C4-2B (cell line): ENCODE measurements around the gene SLC25A36.

Experiments
- H3K27ac ChIP-seq: fragments of 450-650 bp; 2 replicates; pipeline ENCODE4 v1.5.1; 2017
- CTCF ChIP-seq: fragments of 450-650 bp; conservative IDR thresholded peaks from 2 replicates; pipeline ENCODE4 v1.5.1; 2017; ENCODE audit warnings: mild to moderate bottlenecking
- ZFX ChIP-seq: fragments of 450-650 bp; IDR thresholded peaks from 2 replicates; pipeline ENCODE4 v1.6.1; 2017

Gene SLC25A36

GRCh38 chr3:140995881-140996280, 54.2 kb downstream of the SLC25A36 start:
- TF ChIP-seq CTCF (no peak), ZFX (no peak)
- H3K27ac ChIP-seq: no peak overlapping the region

GRCh38 chr3:141000027-141000663, 58.5 kb downstream of the SLC25A36 start:
- TF ChIP-seq CTCF (peak; percentile 88), ZFX (no peak)
- H3K27ac ChIP-seq: no peak overlapping the region

GRCh38 chr3:141000686-141001085, 59.0 kb downstream of the SLC25A36 start:
- TF ChIP-seq CTCF (no peak), ZFX (no peak)
- no peak overlapping the region for H3K27ac ChIP-seq

GRCh38 chr3:141006344-141006743, 64.7 kb downstream of the SLC25A36 start:
- no peak for TF ChIP-seq ZFX
- no peak for TF ChIP-seq CTCF

GRCh38 chr3:141009496-141009895, 67.9 kb downstream of the SLC25A36 start:
- H3K27ac ChIP-seq: no peak overlapping the region
- no peak for TF ChIP-seq ZFX
- no peak for TF ChIP-seq CTCF

More at GRCh38 chr3:141006344-141006743, 64.7 kb downstream of the SLC25A36 start:
- no peak overlapping the region for H3K27ac ChIP-seq

GRCh38 chr3:141011232-141011996, 69.8 kb downstream of the SLC25A36 start:
- H3K27ac ChIP-seq: no peak overlapping the region
- peak; percentile 95 for TF ChIP-seq CTCF
- TF ChIP-seq ZFX: no peak

GRCh38 chr3:141011997-141012262, 70.3 kb downstream of the SLC25A36 start:
- no peak overlapping the region for H3K27ac ChIP-seq
- TF ChIP-seq CTCF (no peak), ZFX (no peak)
